Breast epithelium (tissue), 3 donors: ENCODE data around the gene PSMG3.

Source experiments
- POLR2A ChIP-seq: fragments of 450-650 bp; IDR thresholded peaks from one replicate; pipeline ENCODE4 v1.6.1; 2016; ENCODE audit warnings: antibody characterized with exemption, mild to moderate bottlenecking, moderate library complexity
- POLR2AphosphoS5 ChIP-seq, 3 donors: sonication (generic); formaldehyde crosslinking; IDR thresholded peaks; one replicate each; pipeline ENCODE4 v1.6.1; 2017; ENCODE audit warnings: antibody characterized with exemption in 3 of 3
- TF ChIP-seq, protein P1 (sequence below), 3 donors: fragments of 450-650 bp; IDR thresholded peaks; one replicate each; pipeline ENCODE4 v1.5.1; 2016 to 2017; ENCODE audit warnings: antibody characterized with exemption in 3 of 3, mild to moderate bottlenecking in 3 of 3, moderate library complexity in 3 of 3

DNA sequence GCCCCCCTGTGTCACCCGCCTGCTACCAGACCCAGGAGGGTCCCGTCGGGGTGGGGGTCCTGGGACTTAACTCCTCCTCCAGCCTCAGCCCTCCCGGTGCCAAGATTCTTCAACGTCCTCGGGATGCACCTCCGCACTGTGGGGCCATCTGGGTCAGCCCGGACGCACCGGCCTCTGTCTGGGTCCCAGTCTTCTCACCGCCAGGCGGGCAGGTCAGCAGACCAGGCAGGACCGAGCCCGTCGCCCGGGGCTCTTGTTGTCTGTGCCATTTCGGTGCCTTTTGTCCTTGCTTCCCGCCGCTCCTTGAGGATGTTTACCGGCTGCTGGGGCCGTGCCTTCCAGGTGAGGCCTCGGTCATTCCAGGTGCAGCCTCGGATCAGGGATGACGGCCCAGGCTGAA lies 32.1 kb upstream of the PSMG3 start:
- TF ChIP-seq, protein P1, sequence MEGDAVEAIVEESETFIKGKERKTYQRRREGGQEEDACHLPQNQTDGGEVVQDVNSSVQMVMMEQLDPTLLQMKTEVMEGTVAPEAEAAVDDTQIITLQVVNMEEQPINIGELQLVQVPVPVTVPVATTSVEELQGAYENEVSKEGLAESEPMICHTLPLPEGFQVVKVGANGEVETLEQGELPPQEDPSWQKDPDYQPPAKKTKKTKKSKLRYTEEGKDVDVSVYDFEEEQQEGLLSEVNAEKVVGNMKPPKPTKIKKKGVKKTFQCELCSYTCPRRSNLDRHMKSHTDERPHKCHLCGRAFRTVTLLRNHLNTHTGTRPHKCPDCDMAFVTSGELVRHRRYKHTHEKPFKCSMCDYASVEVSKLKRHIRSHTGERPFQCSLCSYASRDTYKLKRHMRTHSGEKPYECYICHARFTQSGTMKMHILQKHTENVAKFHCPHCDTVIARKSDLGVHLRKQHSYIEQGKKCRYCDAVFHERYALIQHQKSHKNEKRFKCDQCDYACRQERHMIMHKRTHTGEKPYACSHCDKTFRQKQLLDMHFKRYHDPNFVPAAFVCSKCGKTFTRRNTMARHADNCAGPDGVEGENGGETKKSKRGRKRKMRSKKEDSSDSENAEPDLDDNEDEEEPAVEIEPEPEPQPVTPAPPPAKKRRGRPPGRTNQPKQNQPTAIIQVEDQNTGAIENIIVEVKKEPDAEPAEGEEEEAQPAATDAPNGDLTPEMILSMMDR (IDR thresholded peaks at IDR 0.05): no peak
- TF ChIP-seq POLR2AphosphoS5 (IDR thresholded peaks at IDR 0.05) (no peak), POLR2A (no peak)
